ENCODE results near the gene CALR3.

DNA sequence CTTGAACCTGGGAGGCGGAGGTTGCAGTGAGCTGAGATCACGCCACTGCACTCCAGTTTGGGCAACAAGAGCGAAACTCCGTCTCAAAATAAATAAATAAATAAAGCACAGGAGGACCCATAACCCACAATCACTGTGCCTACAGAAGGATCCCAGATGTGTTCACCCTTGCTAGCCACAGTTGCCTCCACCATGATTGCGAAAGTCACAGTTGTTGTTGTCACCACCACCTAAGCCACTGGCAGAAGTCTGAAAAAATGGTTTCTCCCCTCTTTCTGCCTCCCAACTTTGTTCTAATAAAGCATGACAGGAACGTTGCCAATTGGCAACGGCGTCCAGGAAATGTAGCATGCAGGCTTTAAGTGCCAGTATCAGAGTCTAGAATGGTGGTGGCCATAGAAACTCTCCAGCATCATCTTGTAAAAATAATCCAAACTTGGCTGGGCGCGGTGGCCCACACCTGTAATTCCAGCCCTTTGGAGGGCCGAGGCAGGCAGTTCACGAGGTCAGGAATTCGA, 22.0 kb downstream of the CALR3 start:
- TF ChIP-seq POLR2A (IDR thresholded peaks at IDR 0.05) (no peak), EP300 (IDR thresholded peaks at IDR 0.05; ENCODE audit: low read depth) (no peak), POLR2AphosphoS5 (IDR thresholded peaks at IDR 0.05) (no peak)
- TF ChIP-seq, protein P1, sequence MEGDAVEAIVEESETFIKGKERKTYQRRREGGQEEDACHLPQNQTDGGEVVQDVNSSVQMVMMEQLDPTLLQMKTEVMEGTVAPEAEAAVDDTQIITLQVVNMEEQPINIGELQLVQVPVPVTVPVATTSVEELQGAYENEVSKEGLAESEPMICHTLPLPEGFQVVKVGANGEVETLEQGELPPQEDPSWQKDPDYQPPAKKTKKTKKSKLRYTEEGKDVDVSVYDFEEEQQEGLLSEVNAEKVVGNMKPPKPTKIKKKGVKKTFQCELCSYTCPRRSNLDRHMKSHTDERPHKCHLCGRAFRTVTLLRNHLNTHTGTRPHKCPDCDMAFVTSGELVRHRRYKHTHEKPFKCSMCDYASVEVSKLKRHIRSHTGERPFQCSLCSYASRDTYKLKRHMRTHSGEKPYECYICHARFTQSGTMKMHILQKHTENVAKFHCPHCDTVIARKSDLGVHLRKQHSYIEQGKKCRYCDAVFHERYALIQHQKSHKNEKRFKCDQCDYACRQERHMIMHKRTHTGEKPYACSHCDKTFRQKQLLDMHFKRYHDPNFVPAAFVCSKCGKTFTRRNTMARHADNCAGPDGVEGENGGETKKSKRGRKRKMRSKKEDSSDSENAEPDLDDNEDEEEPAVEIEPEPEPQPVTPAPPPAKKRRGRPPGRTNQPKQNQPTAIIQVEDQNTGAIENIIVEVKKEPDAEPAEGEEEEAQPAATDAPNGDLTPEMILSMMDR (IDR thresholded peaks at IDR 0.05), result no peak

All from transverse colon (tissue), 4 donors.